Activated naive CD8-positive, alpha-beta T cell treated with anti-CD3 and anti-CD28 coated beads, Interleukin-2, amount 10 ng/mL, durations not matched to agents 7 days and 5 days (primary cell): Measurements from ENCODE around the gene PLD1. TPM values are rescaled to one million over a fixed set of nuclear protein-coding genes. Genes with fewer than 3 reads are reported as not detected.
"Not testable (repeated sequence)": the region's sequence is repeated elsewhere in the genome, so short reads cannot be mapped to it uniquely, and the experiment has no call there.

Experiments
- ATAC-seq: fragments of 150-1000 bp; cut with Tn5 transposase; one replicate; pipeline ENCODE4 v1.10.0; 2021; ENCODE audit warnings: low read depth, moderate library complexity
- POLR2A ChIA-PET: fragments of 350-600 bp; sonication (Branson Sonifier 250); formaldehyde crosslinking; loops from one replicate; lab custom pipeline; 2021; ENCODE audit warnings: antibody characterized with exemption; lab: Charles Lee
- DNase-seq: peaks from one replicate; pipeline ENCODE4 v3.0.0; 2021
- H3K27ac Mint-ChIP-seq: one replicate; pipeline ENCODE4 v1.8.0; 2022; ENCODE audit warnings: mild to moderate bottlenecking, mixed read lengths
- H3K27me3 Mint-ChIP-seq: one replicate; pipeline ENCODE4 v1.8.0; 2022; ENCODE audit warnings: mild to moderate bottlenecking, moderate library complexity, mixed read lengths
- H3K36me3 Mint-ChIP-seq: one replicate; pipeline ENCODE4 v1.8.0; 2021; ENCODE audit warnings: mild to moderate bottlenecking, mixed read lengths
- H3K4me1 Mint-ChIP-seq: one replicate; pipeline ENCODE4 v1.8.0; 2021; ENCODE audit warnings: mixed read lengths
- H3K4me3 Mint-ChIP-seq: one replicate; pipeline ENCODE4 v1.8.0; 2022; ENCODE audit warnings: mild to moderate bottlenecking, moderate library complexity, mixed read lengths
- H3K9me3 Mint-ChIP-seq: one replicate; pipeline ENCODE4 v1.8.0; 2021; ENCODE audit warnings: mixed read lengths
- total RNA-seq, 2 experiments: library from RNA; stranded (reverse); gene quantifications; one replicate each; pipeline ENCODE4 v1.2.3, GENCODE V29; 2021

PLD1 gene
- total RNA-seq, 2 experiments from 2014 or later: 1.0 to 1.7 TPM

DNA sequence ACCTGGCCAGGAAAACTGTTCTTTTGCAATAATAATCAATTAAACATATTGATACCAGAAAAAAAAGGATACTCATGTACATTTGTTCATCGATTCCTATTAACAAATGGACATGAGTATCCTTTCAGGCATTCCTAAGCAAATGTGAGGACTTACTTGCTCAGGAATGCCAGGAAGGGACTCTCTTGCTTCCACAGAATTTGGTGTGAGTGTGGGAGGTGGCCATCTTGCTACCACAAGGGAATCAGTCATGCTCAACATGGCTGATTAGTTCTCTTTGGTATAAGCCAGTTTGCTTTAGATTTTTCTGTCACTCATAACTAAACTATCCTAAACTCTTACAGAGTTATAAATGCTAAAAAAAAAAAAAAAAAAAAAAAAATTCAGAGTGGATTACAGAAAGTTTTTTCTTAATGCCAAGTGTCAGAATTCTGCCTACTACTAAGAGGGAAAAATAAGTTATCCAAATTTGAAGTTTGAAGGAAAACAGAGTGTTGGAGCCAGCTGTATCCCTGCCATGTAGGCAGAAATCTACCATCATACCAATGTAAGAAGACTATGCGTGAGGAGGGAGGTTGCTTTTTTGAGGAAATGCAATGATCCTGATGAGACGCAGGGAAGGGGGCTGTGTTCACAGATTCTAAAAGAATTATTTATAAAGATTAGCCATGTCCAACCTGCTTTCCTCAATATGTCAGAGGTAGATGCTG is 98.7 kb downstream of the PLD1 start:
- H3K9me3 Mint-ChIP-seq: no peaks in the 10 kb centered on the region
- POLR2A ChIA-PET: no interaction called here
- no peak for ATAC-seq
- peaks cover 6% of the 10 kb centered on the region for H3K27me3 Mint-ChIP-seq
- no peaks in the 10 kb centered on the region for H3K36me3 Mint-ChIP-seq
- no peak overlapping the region for H3K4me3 Mint-ChIP-seq
- no peak for DNase-seq
- H3K27ac Mint-ChIP-seq: no peak overlapping the region
- H3K4me1 Mint-ChIP-seq: no peaks in the 10 kb centered on the region

- Mint-ChIP-seq H3K27ac (no peak overlapping the region), H3K4me1 (no peaks in the 10 kb centered on the region), H3K9me3 (no peaks in the 10 kb centered on the region), H3K36me3 (no peaks in the 10 kb centered on the region), H3K27me3 (peaks cover 7% of the 10 kb centered on the region), H3K4me3 (no peak overlapping the region)
- DNase-seq: no peak
- POLR2A ChIA-PET: no interaction called here
- ATAC-seq: no peak
These were observed 99.9 kb downstream of the PLD1 start for GRCh38 chr3:171710359-171710758.

GRCh38 chr3:171704814-171705213 is 105.5 kb downstream of the PLD1 start:
- Mint-ChIP-seq H3K9me3 (no peaks in the 10 kb centered on the region), H3K36me3 (no peaks in the 10 kb centered on the region), H3K4me1 (no peaks in the 10 kb centered on the region), H3K27ac (no peak overlapping the region), H3K4me3 (no peak overlapping the region), H3K27me3 (peaks cover 11% of the 10 kb centered on the region)
- ATAC-seq (no peak), DNase-seq (no peak)
- POLR2A ChIA-PET: no interaction called here

GRCh38 chr3:171704002-171704401 is 106.3 kb downstream of the PLD1 start:
- POLR2A ChIA-PET: no interaction called here
- DNase-seq (no peak), ATAC-seq (no peak)
- Mint-ChIP-seq H3K9me3 (no peaks in the 10 kb centered on the region), H3K4me1 (peaks cover 2% of the 10 kb centered on the region), H3K27me3 (peaks cover 17% of the 10 kb centered on the region), H3K36me3 (no peaks in the 10 kb centered on the region), H3K27ac (no peak overlapping the region), H3K4me3 (no peak overlapping the region)

DNA sequence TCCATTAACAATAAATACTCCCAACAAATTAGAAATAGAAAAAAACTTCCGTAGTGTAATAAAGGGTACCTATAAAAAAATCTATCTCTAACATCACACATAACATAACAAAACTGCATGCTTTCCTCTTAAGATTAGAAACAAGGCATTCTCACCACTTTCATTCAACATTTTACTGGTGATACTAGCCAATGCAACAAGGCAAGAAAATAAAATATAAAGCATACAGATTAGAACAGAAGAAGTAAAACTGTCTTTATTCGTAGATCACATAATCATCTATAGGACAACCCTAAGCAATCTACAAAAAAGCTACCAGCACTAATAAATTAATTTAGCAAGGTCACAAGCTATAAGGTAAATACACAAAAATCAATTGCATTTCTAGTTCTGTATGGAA is 107.1 kb downstream of the PLD1 start:
- H3K27ac Mint-ChIP-seq: no peak overlapping the region
- H3K4me1 Mint-ChIP-seq: peaks cover 3% of the 10 kb centered on the region
- H3K36me3 Mint-ChIP-seq: no peaks in the 10 kb centered on the region
- POLR2A ChIA-PET: no interaction called here
- ATAC-seq (no peak), DNase-seq (no peak)
- H3K4me3 Mint-ChIP-seq: no peak overlapping the region
- no peaks in the 10 kb centered on the region for H3K9me3 Mint-ChIP-seq
- peaks cover 17% of the 10 kb centered on the region for H3K27me3 Mint-ChIP-seq

- POLR2A ChIA-PET: no interaction called here
These were observed 109.6 kb downstream of the PLD1 start for GRCh38 chr3:171700653-171701052.

GRCh38 chr3:171700157-171700556 is 110.1 kb downstream of the PLD1 start:
- ATAC-seq (no peak), DNase-seq (no peak)
- Mint-ChIP-seq H3K27ac (no peak overlapping the region), H3K4me1 (peaks cover 3% of the 10 kb centered on the region), H3K4me3 (no peak overlapping the region), H3K36me3 (no peaks in the 10 kb centered on the region), H3K9me3 (no peaks in the 10 kb centered on the region), H3K27me3 (peaks cover 26% of the 10 kb centered on the region)
- POLR2A ChIA-PET: no interaction called here

More at GRCh38 chr3:171700653-171701052, 109.6 kb downstream of the PLD1 start:
- Mint-ChIP-seq H3K4me3 (no peak overlapping the region), H3K27ac (no peak overlapping the region), H3K36me3 (no peaks in the 10 kb centered on the region), H3K27me3 (peaks cover 22% of the 10 kb centered on the region), H3K9me3 (no peaks in the 10 kb centered on the region), H3K4me1 (peaks cover 3% of the 10 kb centered on the region)
- no peak for ATAC-seq
- no peak for DNase-seq

- Mint-ChIP-seq H3K36me3 (no peaks in the 10 kb centered on the region), H3K9me3 (no peaks in the 10 kb centered on the region), H3K27me3 (peaks cover 27% of the 10 kb centered on the region), H3K4me3 (no peak overlapping the region), H3K27ac (no peak overlapping the region), H3K4me1 (peaks cover 3% of the 10 kb centered on the region)
- ATAC-seq (no peak), DNase-seq (no peak)
- POLR2A ChIA-PET: no interaction called here
These were observed 110.7 kb downstream of the PLD1 start for GRCh38 chr3:171699601-171700000.

DNA sequence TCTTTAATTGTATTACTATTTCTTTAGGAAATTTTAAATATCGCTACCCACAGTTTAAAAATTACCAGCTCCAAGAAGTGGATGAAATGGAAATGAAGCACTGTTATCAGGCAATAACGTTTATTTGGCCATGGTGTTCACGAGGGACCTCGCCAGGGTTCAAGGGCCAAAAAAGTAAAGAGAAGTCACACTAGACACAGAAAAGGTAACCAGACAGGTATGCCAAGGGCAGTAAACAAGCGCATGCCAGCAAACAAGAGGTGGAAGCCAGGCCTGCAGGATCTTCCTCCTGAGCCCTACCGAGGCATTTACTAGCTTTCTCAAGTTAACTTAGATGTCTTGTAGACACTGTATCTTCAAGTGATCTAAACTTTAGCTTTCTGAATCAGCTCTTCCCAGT is 113.5 kb downstream of the PLD1 start:
- DNase-seq (no peak), ATAC-seq (no peak)
- H3K4me1 Mint-ChIP-seq: peaks cover 3% of the 10 kb centered on the region
- H3K4me3 Mint-ChIP-seq: no peak overlapping the region
- H3K27me3 Mint-ChIP-seq: peaks cover 24% of the 10 kb centered on the region
- no peaks in the 10 kb centered on the region for H3K36me3 Mint-ChIP-seq
- POLR2A ChIA-PET: no interaction called here
- H3K9me3 Mint-ChIP-seq: no peaks in the 10 kb centered on the region
- H3K27ac Mint-ChIP-seq: no peak overlapping the region

DNA sequence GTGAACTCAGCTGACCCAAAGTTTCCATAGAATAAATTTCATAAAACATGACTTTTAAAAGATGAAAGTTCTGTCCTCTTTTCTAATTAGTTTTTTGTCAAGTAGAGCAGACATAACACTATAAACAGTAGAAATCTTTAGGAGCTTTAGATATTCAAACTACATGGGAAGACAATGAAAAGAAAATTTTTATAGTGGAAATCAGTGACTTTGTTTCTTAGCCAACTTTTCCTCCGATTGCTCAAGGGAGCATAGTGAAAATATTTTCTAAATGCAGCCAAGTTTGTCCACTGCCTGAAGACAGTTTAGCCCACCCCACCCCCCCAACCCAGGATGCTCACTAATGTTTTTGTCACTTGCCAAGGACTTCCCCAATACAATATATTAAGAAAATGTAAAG is 114.9 kb downstream of the PLD1 start:
- ATAC-seq: no peak
- Mint-ChIP-seq H3K36me3 (no peaks in the 10 kb centered on the region), H3K4me3 (no peak overlapping the region), H3K9me3 (no peaks in the 10 kb centered on the region), H3K27ac (no peak overlapping the region), H3K27me3 (peaks cover 24% of the 10 kb centered on the region), H3K4me1 (peaks cover 4% of the 10 kb centered on the region)
- POLR2A ChIA-PET: no interaction called here
- DNase-seq: no peak

DNA sequence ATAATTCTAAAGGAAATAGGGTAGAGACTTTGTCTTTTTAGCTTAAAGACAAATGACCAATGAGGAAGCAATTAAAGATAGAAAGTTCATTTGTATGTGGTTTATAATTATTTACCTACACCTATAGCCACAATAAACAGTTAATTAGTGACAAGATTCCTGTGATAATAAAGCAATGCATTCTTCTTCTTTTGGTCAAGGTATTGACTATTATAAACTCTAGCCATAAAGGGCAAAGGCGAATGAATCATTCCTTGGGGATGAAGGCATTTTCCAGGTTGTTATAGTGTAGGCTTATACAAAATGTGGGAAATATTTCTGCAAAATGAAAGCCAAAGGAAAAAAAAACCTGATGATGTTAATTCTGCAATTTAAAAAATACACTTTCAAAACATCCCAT is 115.4 kb downstream of the PLD1 start:
- POLR2A ChIA-PET: no interaction called here
- DNase-seq: no peak
- no peak overlapping the region for H3K4me3 Mint-ChIP-seq
- H3K36me3 Mint-ChIP-seq: no peaks in the 10 kb centered on the region
- no peak for ATAC-seq
- H3K9me3 Mint-ChIP-seq: no peaks in the 10 kb centered on the region
- peaks cover 6% of the 10 kb centered on the region for H3K4me1 Mint-ChIP-seq
- H3K27me3 Mint-ChIP-seq: peaks cover 23% of the 10 kb centered on the region
- H3K27ac Mint-ChIP-seq: no peak overlapping the region

- peaks cover 13% of the 10 kb centered on the region for H3K27me3 Mint-ChIP-seq
- DNase-seq, H3K4me3 Mint-ChIP-seq, POLR2A ChIA-PET, H3K27ac Mint-ChIP-seq, ATAC-seq, H3K4me1 Mint-ChIP-seq, H3K36me3 Mint-ChIP-seq, H3K9me3 Mint-ChIP-seq: not testable (repeated sequence)
These were observed 117.7 kb downstream of the PLD1 start for GRCh38 chr3:171692551-171692950.

DNA sequence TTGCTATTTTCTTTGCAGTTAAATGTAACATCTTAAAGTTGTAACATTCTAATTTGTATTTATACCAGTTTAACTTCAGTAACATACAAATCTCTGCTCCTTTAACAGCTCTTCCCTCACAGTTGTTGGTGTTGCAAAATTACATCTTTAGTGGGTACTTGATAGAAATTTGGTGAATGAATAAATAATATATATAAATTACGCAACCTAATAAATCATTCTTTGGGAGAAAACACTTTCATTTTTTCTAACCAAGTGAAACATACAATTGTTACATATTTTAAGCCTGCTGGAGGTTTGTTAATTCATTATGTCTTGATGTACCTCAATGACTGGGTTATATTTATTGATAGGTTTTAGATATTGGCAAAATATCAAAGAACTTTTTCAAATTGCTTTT is 118.8 kb downstream of the PLD1 start:
- Mint-ChIP-seq H3K9me3 (peaks cover 2% of the 10 kb centered on the region), H3K4me1 (peaks cover 5% of the 10 kb centered on the region), H3K4me3 (no peak overlapping the region), H3K36me3 (peaks cover 1% of the 10 kb centered on the region), H3K27ac (no peak overlapping the region), H3K27me3 (peaks cover 10% of the 10 kb centered on the region)
- POLR2A ChIA-PET: no interaction called here
- DNase-seq (no peak), ATAC-seq (no peak)

DNA sequence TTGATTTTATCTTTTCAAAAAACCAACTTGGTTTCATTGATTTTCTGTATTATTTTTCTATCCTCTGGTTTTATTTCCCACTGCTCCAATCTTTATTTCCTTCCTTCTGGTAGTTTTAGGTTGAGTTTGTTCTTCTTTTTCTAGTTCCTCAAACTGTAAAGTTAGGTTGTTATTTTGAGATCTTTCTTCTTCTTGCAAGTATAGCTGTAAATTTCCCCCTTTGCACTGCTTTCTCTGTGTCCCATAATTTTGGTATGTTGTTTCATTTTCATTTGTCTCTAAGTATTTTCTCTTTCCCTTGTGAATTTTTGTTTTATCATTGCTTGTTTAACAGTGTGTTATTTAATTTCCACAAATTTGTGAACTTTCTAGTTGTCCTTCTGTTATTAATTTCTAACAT is 120.0 kb downstream of the PLD1 start:
- peaks cover 1% of the 10 kb centered on the region for H3K36me3 Mint-ChIP-seq
- H3K4me3 Mint-ChIP-seq: peak overlapping the region; percentile 5
- no peak overlapping the region for H3K27ac Mint-ChIP-seq
- H3K27me3 Mint-ChIP-seq: peaks cover 4% of the 10 kb centered on the region
- DNase-seq (no peak), ATAC-seq (no peak)
- POLR2A ChIA-PET: no interaction called here
- H3K9me3 Mint-ChIP-seq: peaks cover 2% of the 10 kb centered on the region
- peaks cover 5% of the 10 kb centered on the region for H3K4me1 Mint-ChIP-seq
